ENCODE measurements around the gene UQCR10.

The UQCR10 gene

DNA sequence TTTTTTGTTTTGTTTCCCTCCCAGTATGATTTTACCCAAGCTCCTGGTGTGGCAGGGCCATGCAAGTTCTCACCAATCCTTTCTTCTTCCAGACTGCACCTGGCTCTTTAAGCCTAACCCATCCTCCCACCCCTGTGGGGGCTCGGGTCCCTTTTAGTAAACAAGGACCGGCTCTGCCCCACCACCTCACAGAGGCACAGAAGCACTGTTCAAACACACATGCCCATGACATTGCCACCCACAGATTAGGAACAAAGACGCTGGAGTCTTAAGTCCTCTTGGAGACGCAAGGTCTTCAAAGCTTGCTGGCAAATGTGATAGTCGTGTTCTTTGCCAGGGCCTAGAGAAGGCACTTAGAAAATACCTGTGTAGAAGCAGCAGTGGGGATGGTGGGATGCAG lies 18.9 kb downstream of the UQCR10 start:
- no peak overlapping the region for H3K27ac ChIP-seq
- in situ Hi-C loops (cut with HindIII; ENCODE audit: low pct_ligation_motif_present, low sequenced_read_pairs): no loop called here
- no peak for DNase-seq
- TF ChIP-seq, protein P1, sequence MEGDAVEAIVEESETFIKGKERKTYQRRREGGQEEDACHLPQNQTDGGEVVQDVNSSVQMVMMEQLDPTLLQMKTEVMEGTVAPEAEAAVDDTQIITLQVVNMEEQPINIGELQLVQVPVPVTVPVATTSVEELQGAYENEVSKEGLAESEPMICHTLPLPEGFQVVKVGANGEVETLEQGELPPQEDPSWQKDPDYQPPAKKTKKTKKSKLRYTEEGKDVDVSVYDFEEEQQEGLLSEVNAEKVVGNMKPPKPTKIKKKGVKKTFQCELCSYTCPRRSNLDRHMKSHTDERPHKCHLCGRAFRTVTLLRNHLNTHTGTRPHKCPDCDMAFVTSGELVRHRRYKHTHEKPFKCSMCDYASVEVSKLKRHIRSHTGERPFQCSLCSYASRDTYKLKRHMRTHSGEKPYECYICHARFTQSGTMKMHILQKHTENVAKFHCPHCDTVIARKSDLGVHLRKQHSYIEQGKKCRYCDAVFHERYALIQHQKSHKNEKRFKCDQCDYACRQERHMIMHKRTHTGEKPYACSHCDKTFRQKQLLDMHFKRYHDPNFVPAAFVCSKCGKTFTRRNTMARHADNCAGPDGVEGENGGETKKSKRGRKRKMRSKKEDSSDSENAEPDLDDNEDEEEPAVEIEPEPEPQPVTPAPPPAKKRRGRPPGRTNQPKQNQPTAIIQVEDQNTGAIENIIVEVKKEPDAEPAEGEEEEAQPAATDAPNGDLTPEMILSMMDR (IDR thresholded peaks at IDR 0.05; ENCODE audit: low read depth, low read length, missing control alignments): no peak
- peaks cover 24% of the 10 kb centered on the region for H3K36me3 ChIP-seq (replicated peaks)
- H3K27me3 ChIP-seq (replicated peaks): no peaks in the 10 kb centered on the region
- H3K4me3 ChIP-seq (ENCODE audit: low read depth, low read length): no peak overlapping the region

DNA sequence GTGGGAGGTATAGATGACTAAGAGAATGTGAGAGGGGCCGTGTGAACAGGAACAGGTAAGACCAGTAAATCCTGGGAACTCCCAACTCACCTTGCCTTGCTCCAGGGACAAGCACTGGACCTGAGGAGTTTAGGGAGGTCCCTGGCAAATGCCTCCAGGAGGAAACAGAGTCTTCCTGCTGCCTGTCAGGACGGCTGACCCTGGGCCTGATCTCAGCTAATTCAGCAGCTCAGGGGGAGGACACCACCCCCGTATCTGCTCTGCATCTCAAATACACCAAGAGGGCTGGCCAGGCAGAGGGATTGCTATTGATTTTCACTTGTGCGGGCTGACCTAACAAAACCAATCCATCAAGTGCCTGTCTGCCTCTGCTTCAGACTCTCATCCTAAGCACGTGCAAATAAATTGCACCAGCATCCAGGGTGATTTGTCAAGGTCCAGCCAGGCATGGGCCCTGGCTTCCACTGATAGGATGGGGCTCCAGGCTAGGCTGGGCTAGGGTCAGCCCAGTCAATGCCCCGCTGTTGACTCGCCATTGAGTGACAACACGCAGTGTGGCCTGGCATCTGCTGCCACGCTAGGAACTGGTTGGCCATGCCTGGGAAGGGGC lies 20.3 kb downstream of the UQCR10 start:
- no peak for DNase-seq
- Histone ChIP-seq H3K27me3 (replicated peaks) (no peaks in the 10 kb centered on the region), H3K36me3 (replicated peaks) (peaks cover 35% of the 10 kb centered on the region), H3K27ac (no peak overlapping the region), H3K4me3 (ENCODE audit: low read depth, low read length) (no peak overlapping the region)
- in situ Hi-C loops (cut with HindIII; ENCODE audit: low pct_ligation_motif_present, low sequenced_read_pairs): no loop called here
- TF ChIP-seq, protein P1 (IDR thresholded peaks at IDR 0.05; ENCODE audit: low read depth, low read length, missing control alignments): no peak

DNA sequence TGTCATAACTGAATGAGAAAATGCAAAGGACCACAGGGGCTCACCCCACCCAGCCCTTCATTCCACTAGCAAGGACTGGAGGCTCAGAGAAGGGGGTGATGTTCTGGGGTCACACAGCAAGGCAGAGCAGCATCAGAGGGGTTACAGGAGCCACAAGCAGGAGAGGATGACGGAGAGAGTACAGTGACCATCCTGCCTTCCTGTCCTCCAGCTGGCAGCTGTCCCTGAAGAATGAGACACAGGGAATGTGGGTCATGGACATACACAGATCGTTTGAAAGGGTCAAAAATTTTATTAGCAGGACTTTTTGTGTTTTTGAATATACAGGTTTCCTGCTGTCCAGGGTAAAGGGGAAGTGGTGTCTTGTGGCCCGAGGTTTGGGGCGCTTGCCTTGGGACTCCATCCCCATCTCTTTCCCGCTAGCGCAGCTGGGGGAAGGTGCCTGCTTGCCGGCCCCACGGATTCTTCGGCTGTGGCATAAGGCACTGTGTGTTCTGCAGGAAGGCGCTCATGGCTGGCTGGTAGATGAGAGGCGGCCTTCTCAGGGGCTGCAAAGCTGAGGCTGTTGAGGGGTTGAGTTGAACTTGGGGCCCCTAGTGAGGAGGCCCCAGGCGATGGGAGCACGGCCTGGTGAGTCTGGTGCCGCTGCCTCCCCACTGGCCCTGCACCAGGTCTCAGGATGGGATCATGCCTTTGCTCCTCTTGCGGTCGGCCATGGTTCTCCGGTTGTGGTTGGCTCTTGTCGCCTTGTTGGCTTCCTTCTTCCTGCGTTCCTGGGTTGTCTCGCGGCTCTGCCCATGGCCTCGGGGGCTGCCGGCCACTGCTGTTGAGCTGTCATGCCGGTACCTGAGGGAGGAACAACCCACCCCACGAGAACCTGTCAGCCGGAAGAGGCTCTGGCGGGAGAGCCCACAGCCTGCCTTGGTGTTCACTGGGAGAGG lies 21.4 kb downstream of the UQCR10 start:
- Histone ChIP-seq H3K4me3 (ENCODE audit: low read depth, low read length) (no peak overlapping the region), H3K36me3 (replicated peaks) (peaks cover 39% of the 10 kb centered on the region), H3K27me3 (replicated peaks) (no peaks in the 10 kb centered on the region), H3K27ac (no peak overlapping the region)
- DNase-seq: no peak
- TF ChIP-seq, protein P1 (IDR thresholded peaks at IDR 0.05; ENCODE audit: low read depth, low read length, missing control alignments): no peak
- in situ Hi-C loops (cut with HindIII; ENCODE audit: low pct_ligation_motif_present, low sequenced_read_pairs): no loop called here

DNA sequence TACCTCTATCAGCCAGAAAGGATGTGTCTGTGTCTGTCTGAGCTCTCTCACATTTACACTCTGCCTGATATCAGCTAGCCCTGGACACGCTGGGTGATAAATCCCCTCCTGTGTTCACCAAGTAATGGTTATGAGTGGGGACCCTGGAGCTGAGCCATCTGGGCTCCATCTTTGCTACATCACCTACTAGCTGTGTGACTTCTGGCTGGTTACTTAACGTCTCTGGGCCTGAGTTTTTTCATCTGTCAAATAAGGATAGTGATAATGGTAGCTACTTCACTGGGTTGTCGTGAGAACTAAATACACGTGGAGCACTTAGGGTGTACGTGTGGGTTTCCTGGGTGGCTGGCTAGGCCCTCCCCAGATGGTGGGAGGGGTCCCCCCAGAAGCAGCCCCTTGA lies 22.9 kb downstream of the UQCR10 start:
- Histone ChIP-seq H3K27me3 (replicated peaks) (no peaks in the 10 kb centered on the region), H3K4me3 (ENCODE audit: low read depth, low read length) (no peak overlapping the region), H3K36me3 (replicated peaks) (peaks cover 43% of the 10 kb centered on the region), H3K27ac (no peak overlapping the region)
- in situ Hi-C loops (cut with HindIII; ENCODE audit: low pct_ligation_motif_present, low sequenced_read_pairs): no loop called here
- TF ChIP-seq, protein P1 (IDR thresholded peaks at IDR 0.05; ENCODE audit: low read depth, low read length, missing control alignments): no peak
- DNase-seq: no peak

DNA sequence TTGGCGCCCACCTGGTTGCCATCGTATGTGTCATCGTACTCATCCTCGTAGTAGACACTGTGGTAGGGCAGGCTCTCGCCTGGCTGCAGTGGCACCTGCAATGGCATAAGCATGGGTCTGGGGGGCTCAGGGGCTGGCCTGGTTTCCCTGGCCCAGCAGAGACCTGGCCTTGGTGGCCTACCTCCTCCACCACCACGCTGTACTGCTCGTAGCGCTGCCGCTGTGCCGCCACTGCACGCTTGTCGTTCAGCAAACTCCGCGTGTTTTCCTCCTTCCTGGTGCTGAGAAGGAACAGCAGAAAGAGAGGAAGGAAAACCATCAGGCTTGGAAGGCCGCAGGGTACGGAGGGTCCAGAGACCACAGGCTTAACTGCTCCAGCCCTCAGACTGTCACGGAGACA lies 26.2 kb downstream of the UQCR10 start:
- Histone ChIP-seq H3K4me3 (ENCODE audit: low read depth, low read length) (no peak overlapping the region), H3K36me3 (replicated peaks) (peaks cover 47% of the 10 kb centered on the region), H3K27me3 (replicated peaks) (no peaks in the 10 kb centered on the region), H3K27ac (no peak overlapping the region)
- TF ChIP-seq, protein P1 (IDR thresholded peaks at IDR 0.05; ENCODE audit: low read depth, low read length, missing control alignments): no peak
- DNase-seq: no peak
- in situ Hi-C loops (cut with HindIII; ENCODE audit: low pct_ligation_motif_present, low sequenced_read_pairs): no loop called here
